Peyer's patch (tissue), 4 donors: Measurements from ENCODE around the gene HMOX2.

Source experiments
- POLR2A ChIP-seq, 2 donors: fragments of 450-650 bp; IDR thresholded peaks; one replicate each; pipeline ENCODE4 v1.5.1; 2017; ENCODE audit warnings: antibody characterized with exemption in 2 of 2, mild to moderate bottlenecking in 2 of 2, moderate library complexity in 2 of 2
- TF ChIP-seq, protein P1 (sequence below), 6 experiments: fragments of 450-650 bp in 4 of 6; fragments of 200-600 bp in 2 of 6; sonication (generic) in 1 of 6; IDR thresholded peaks; one replicate each; pipeline ENCODE4 v1.5.1; 2017 to 2019; ENCODE audit warnings: antibody characterized with exemption in 6 of 6, mild to moderate bottlenecking in 3 of 6, moderate library complexity in 1 of 6

DNA sequence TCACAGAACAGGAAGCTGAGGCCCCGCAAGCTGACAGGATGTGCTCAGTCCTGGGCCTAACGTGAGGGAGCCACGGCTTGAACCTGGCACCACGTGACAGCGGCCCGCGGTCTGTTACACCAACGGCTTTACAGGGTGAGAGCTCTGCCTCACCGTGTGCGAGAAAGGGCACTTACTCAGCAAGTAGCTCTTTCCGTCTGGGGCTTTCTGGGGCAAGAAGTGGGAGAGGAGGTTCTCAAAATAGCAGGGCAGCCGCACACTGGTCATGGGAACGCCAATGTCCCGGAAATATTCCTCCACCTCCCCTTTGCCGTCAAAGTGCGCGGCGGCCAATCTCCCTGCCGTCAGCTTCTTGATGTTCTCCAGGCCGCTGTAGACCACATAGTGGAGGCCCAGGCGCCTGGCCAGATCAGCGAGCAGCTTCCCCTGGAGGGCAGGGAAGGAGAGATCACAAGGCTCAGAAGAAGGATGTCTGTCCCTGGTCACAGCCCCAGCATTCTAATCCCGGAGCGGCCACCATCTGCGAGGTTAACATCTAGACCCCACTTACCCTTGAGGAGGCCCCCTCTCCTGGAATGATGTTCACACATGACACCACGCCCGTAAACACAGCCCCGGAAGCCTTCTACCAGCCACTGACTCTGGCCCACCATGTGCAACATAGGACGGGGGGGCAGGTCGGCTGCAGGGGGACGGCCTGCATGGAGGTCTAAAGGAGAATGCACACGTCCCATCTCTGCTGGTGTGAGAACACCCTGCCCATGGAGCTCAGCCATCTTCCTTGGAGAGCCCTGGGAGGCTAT, 10.0 kb upstream of the HMOX2 start:
- TF ChIP-seq, protein P1, sequence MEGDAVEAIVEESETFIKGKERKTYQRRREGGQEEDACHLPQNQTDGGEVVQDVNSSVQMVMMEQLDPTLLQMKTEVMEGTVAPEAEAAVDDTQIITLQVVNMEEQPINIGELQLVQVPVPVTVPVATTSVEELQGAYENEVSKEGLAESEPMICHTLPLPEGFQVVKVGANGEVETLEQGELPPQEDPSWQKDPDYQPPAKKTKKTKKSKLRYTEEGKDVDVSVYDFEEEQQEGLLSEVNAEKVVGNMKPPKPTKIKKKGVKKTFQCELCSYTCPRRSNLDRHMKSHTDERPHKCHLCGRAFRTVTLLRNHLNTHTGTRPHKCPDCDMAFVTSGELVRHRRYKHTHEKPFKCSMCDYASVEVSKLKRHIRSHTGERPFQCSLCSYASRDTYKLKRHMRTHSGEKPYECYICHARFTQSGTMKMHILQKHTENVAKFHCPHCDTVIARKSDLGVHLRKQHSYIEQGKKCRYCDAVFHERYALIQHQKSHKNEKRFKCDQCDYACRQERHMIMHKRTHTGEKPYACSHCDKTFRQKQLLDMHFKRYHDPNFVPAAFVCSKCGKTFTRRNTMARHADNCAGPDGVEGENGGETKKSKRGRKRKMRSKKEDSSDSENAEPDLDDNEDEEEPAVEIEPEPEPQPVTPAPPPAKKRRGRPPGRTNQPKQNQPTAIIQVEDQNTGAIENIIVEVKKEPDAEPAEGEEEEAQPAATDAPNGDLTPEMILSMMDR (IDR thresholded peaks at IDR 0.05): no peak
- no peak for TF ChIP-seq POLR2A (IDR thresholded peaks at IDR 0.05)
